HG03159 (cell line): Measurements from ENCODE around the gene SND1.

Experiments
- ATAC-seq: cut with Tn5 transposase; IDR thresholded peaks from one replicate; pipeline ENCODE4 v1.9.1; 2021; ENCODE audit warnings: mild to moderate bottlenecking, moderate library complexity; ENCODE audit not compliant: unreplicated experiment

Gene SND1

GRCh38 chr7:127858091-127858914 lies 206.3 kb downstream of the SND1 start:
- no peak for ATAC-seq

GRCh38 chr7:127858915-127859189 lies 206.9 kb downstream of the SND1 start:
- ATAC-seq, result peak; percentile 51

GRCh38 chr7:127859330-127859729 lies 207.3 kb downstream of the SND1 start:
- ATAC-seq, result no peak

GRCh38 chr7:127862525-127862924 lies 210.5 kb downstream of the SND1 start:
- no peak for ATAC-seq

- no peak for ATAC-seq
Measured at GRCh38 chr7:127863082-127863481, 211.1 kb downstream of the SND1 start.

- no peak for ATAC-seq
Measured at GRCh38 chr7:127865466-127865865, 213.5 kb downstream of the SND1 start.

- ATAC-seq, result peak; percentile 79
Measured at GRCh38 chr7:127870231-127870907, 218.4 kb downstream of the SND1 start.

GRCh38 chr7:127871226-127871625 lies 219.2 kb downstream of the SND1 start:
- ATAC-seq, result no peak

- peak; percentile 64 for ATAC-seq
Measured at GRCh38 chr7:127872122-127872521, 220.1 kb downstream of the SND1 start.

GRCh38 chr7:127873151-127873550 lies 221.2 kb downstream of the SND1 start:
- no peak for ATAC-seq

- ATAC-seq, result peak; percentile 35
Measured at GRCh38 chr7:127873715-127874636, 222.0 kb downstream of the SND1 start.

GRCh38 chr7:127874951-127875608 lies 223.1 kb downstream of the SND1 start:
- ATAC-seq, result no peak

GRCh38 chr7:127876393-127876792 lies 224.4 kb downstream of the SND1 start:
- no peak for ATAC-seq

GRCh38 chr7:127877951-127878350 lies 226.0 kb downstream of the SND1 start:
- ATAC-seq, result no peak

GRCh38 chr7:127878791-127879190 lies 226.8 kb downstream of the SND1 start:
- ATAC-seq, result no peak

GRCh38 chr7:127879436-127879835 lies 227.4 kb downstream of the SND1 start:
- ATAC-seq, result no peak

- ATAC-seq, result no peak
Measured at GRCh38 chr7:127879942-127880341, 227.9 kb downstream of the SND1 start.

GRCh38 chr7:127880454-127880853 lies 228.5 kb downstream of the SND1 start:
- no peak for ATAC-seq

GRCh38 chr7:127881564-127881963 lies 229.6 kb downstream of the SND1 start:
- no peak for ATAC-seq

- ATAC-seq, result no peak
Measured at GRCh38 chr7:127882313-127882920, 230.4 kb downstream of the SND1 start.
